Spleen (tissue), 11 donors: ENCODE data around the gene SLC38A10. TPM values are rescaled to one million over a fixed set of nuclear protein-coding genes. Genes with fewer than 3 reads are reported as not detected.

ENCODE experiments used
- DNase-seq: peaks from one replicate; pipeline ENCODE4 v3.0.0-alpha.2; 2020
- H3K27ac ChIP-seq, 8 donors: fragments of 200-600 bp; sonication (generic) in 7 of 8; 1 replicate in 4 of 8; 2 replicates in 4 of 8; pipeline versions ENCODE4 v1.5.0 to v1.8.0; 2016 to 2021; ENCODE audit warnings: inconsistent platforms in 4 of 8, mild to moderate bottlenecking in 4 of 8, moderate library complexity in 1 of 8
- H3K27me3 ChIP-seq, 7 donors: fragments of 200-600 bp; sonication (generic) in 6 of 7; replicated peaks in 1 of 7; 1 replicate in 4 of 7; 2 replicates in 3 of 7; pipeline versions ENCODE4 v1.5.0 to v1.8.0; 2016 to 2021; ENCODE audit warnings: inconsistent platforms in 3 of 7, mild to moderate bottlenecking in 1 of 7
- H3K36me3 ChIP-seq, 6 donors: fragments of 200-600 bp; sonication (generic) in 5 of 6; 1 replicate in 4 of 6; 2 replicates in 2 of 6; pipeline versions ENCODE4 v1.5.0 to v1.8.0; 2016 to 2021; ENCODE audit warnings: inconsistent platforms in 2 of 6
- H3K4me1 ChIP-seq, 6 donors: fragments of 200-600 bp; sonication (generic) in 5 of 6; 1 replicate in 3 of 6; 2 replicates in 3 of 6; pipeline versions ENCODE4 v1.5.0 to v1.8.0; 2016 to 2021; ENCODE audit warnings: inconsistent platforms in 3 of 6
- H3K4me3 ChIP-seq, 8 donors: fragments of 200-600 bp; sonication (generic) in 7 of 8; 1 replicate in 4 of 8; 2 replicates in 4 of 8; pipeline versions ENCODE4 v1.5.0 to v1.8.0; 2016 to 2021; ENCODE audit warnings: inconsistent platforms in 4 of 8, mild to moderate bottlenecking in 4 of 8, moderate library complexity in 2 of 8
- H3K9me3 ChIP-seq, 8 donors: fragments of 200-600 bp; sonication (generic) in 7 of 8; 1 replicate in 4 of 8; 2 replicates in 4 of 8; pipeline versions ENCODE4 v1.5.0 to v1.8.0; 2016 to 2021; ENCODE audit warnings: inconsistent platforms in 4 of 8
- POLR2AphosphoS5 ChIP-seq, 3 donors: sonication (generic); formaldehyde crosslinking; IDR thresholded peaks; one replicate each; pipeline ENCODE4 v1.5.1; 2017; ENCODE audit warnings: antibody characterized with exemption in 3 of 3
- WGBS, 5 donors: extraction: QIAGEN DNeasy Blood & Tissue Kit in 3 of 5; methylation state at CpG; one replicate each; pipeline versions ENCODE4 v1.1.5 to v1.1.7; 2013 to 2018; 5-methylcytosine and 5-hydroxymethylcytosine counted together
- intact Hi-C: fragments of 100-400 bp; cut with DNase I; formaldehyde crosslinking; loops from one replicate; pipeline ENCODE4 v1.15.0; 2023; ENCODE audit warnings: low total_unique reads
- polyA plus RNA-seq, 3 donors: library from polyadenylated mRNA; stranded (reverse); fragments of 200-250 nt; gene quantifications; one replicate each; pipeline ENCODE4 v1.2.1, GENCODE V29; 2013
- total RNA-seq, 7 donors: library from RNA; depleted of rRNA in 3 of 7; stranded (reverse); fragments of >200 nt in 3 of 7; fragmentation: NEBNext Ultra II Directional in 4 of 7; extraction: Animal tissue kit (Norgen Biotek cat#: 25700) in 4 of 7; gene quantifications; one replicate each; pipeline versions ENCODE4 v1.1.0 to v1.2.1, GENCODE V29; 2016 to 2021
- TF ChIP-seq, protein P1 (sequence below), 11 experiments: fragments of 200-600 bp in 7 of 11; fragments of 450-650 bp in 4 of 11; sonication (generic) in 4 of 11; IDR thresholded peaks in 8 of 11; conservative IDR thresholded peaks in 3 of 11; 1 replicate in 7 of 11; 2 replicates in 4 of 11; pipeline versions ENCODE4 v1.4.0 to v1.8.0; 2016 to 2021; ENCODE audit warnings: antibody characterized with exemption in 11 of 11, inconsistent platforms in 4 of 11, mild to moderate bottlenecking in 1 of 11
- donor health status: healthy with polysubstance abuse.
- donor health status: DM: no; HTN: no; CAD: no; lungs with moderate emphysema.
- donor health status: DM: no; HTN: no; CAD: no.
- donor health status: Bipolar disorder and iron deficiency.
- donor health status: healthy.
- donor health status: DM: no; HTN: no; CAD: no.
- donor health status: DM: yes; HTN: yes; CAD: no.

Gene SLC38A10
- total and polyA plus RNA-seq, 10 donors: 54.9 to 112 (median 86.6) TPM

GRCh38 chr17:81196505-81197408, 98.3 kb downstream of the SLC38A10 start:
- TF ChIP-seq POLR2AphosphoS5 (IDR thresholded peaks at IDR 0.05): peak; percentile 29 to 63 (median 52)
- TF ChIP-seq, protein P1, sequence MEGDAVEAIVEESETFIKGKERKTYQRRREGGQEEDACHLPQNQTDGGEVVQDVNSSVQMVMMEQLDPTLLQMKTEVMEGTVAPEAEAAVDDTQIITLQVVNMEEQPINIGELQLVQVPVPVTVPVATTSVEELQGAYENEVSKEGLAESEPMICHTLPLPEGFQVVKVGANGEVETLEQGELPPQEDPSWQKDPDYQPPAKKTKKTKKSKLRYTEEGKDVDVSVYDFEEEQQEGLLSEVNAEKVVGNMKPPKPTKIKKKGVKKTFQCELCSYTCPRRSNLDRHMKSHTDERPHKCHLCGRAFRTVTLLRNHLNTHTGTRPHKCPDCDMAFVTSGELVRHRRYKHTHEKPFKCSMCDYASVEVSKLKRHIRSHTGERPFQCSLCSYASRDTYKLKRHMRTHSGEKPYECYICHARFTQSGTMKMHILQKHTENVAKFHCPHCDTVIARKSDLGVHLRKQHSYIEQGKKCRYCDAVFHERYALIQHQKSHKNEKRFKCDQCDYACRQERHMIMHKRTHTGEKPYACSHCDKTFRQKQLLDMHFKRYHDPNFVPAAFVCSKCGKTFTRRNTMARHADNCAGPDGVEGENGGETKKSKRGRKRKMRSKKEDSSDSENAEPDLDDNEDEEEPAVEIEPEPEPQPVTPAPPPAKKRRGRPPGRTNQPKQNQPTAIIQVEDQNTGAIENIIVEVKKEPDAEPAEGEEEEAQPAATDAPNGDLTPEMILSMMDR (IDR thresholded peaks at IDR 0.05 in 8 of 11, conservative IDR thresholded peaks at IDR 0.05 in 3 of 11): no peak
- Histone ChIP-seq H3K9me3 (no peaks in the 10 kb centered on the region), H3K36me3 (peaks cover 0 to 87% (median 6%) of the 10 kb centered on the region in 6 donors), H3K27ac (peak overlapping the region in 5 of 8 donors; percentile 55 to 63 (median 56)), H3K4me3 (peak overlapping the region in 1 of 8 donors; percentile 19), H3K4me1 (peaks cover 11 to 93% (median 72%) of the 10 kb centered on the region in 6 donors), H3K27me3 (no peaks in the 10 kb centered on the region)
- intact Hi-C loops: loop anchor here (10.0 kb wide), 1 partner anchor 52 kb away; no protein-coding TSS in a partner anchor
- no peak for DNase-seq
- WGBS, 5 donors: 58 to 84% (median 67%) methylated on average over 17 to 45 of the region's 45 CpGs

DNA sequence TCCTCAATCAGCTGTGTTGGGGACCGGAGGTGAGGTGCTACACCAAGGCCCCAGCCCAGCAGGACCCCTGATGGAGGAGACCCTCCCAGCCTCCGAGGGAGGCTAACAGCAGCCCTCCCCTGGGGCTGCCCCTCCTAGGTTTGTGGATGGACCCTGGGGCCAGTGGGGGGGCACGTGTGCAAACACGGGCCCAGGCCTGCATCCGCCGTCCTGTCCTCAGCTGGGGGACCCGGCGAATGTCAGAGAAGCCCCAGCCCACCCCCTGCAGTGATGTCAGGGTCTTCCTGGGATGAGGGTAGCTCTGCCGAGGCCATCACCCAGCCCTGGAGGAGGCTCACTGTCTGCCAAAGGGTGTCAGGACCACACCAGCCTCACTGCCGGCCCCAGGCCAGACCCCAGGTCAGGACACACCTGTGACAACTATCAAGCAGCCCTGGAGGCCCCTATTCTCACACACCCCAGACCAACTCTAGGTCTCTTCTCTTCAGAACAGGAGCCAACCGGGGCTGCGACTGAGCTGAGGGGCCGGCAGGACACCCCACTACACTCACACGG, 99.1 kb downstream of the SLC38A10 start:
- Histone ChIP-seq H3K27ac (peak overlapping the region in 6 of 8 donors; percentile 20 to 63 (median 56)), H3K4me3 (no peak overlapping the region), H3K27me3 (no peaks in the 10 kb centered on the region), H3K36me3 (peaks cover 0 to 95% (median 10%) of the 10 kb centered on the region in 6 donors), H3K4me1 (peaks cover 6 to 88% (median 69%) of the 10 kb centered on the region in 6 donors), H3K9me3 (no peaks in the 10 kb centered on the region)
- intact Hi-C loops: loop anchor here (10.0 kb wide), 1 partner anchor 51 kb away; no protein-coding TSS in a partner anchor
- TF ChIP-seq, protein P1 (IDR thresholded peaks at IDR 0.05 in 8 of 11, conservative IDR thresholded peaks at IDR 0.05 in 3 of 11): no peak
- no peak for TF ChIP-seq POLR2AphosphoS5 (IDR thresholded peaks at IDR 0.05)
- 87 to 91% (median 88%) methylated on average over 10 to 14 of the region's 14 CpGs for WGBS, 5 donors
- no peak for DNase-seq

Other genes starting within 250 kb of the SLC38A10 start
- not detected for gene PVALEF, start 129.8 kb downstream of the SLC38A10 start, total RNA-seq
- gene PVALEF, start 129.8 kb downstream of the SLC38A10 start, polyA plus RNA-seq: not detected
- 10 to 100 TPM; 10.9 to 69.5 (median 23.2) TPM for gene AATK, start 129.1 kb downstream of the SLC38A10 start, total RNA-seq
- gene AATK, start 129.1 kb downstream of the SLC38A10 start, polyA plus RNA-seq: 10 to 100 TPM in 1 of 3 donors, 1 to 10 TPM in 2; 2.5 to 17.4 (median 7.1) TPM
- 10 to 100 TPM in 6 of 7 donors, 1 to 10 TPM in 1; 8.5 to 17.9 (median 12.0) TPM for gene CEP131, start 72.3 kb downstream of the SLC38A10 start, total RNA-seq
- 10 to 100 TPM; 10.3 to 26.7 (median 20.5) TPM for gene CEP131, start 72.3 kb downstream of the SLC38A10 start, polyA plus RNA-seq
- gene TEPSIN, start 56.3 kb downstream of the SLC38A10 start, total RNA-seq: 10 to 100 TPM; 62.3 to 88.8 (median 72.3) TPM
- gene TEPSIN, start 56.3 kb downstream of the SLC38A10 start, polyA plus RNA-seq: 10 to 100 TPM; 36.9 to 76.3 (median 57.9) TPM
- gene NDUFAF8, start 56.0 kb downstream of the SLC38A10 start, total RNA-seq: 10 to 100 TPM; 22.0 to 49.3 (median 34.3) TPM
- 10 to 100 TPM; 54.9 to 57.6 (median 56.7) TPM for gene NDUFAF8, start 56.0 kb downstream of the SLC38A10 start, polyA plus RNA-seq
- 10 to 100 TPM in 6 of 7 donors, 1 to 10 TPM in 1; 8.7 to 20.3 (median 14.9) TPM for gene BAHCC1, start 100.2 kb upstream of the SLC38A10 start, total RNA-seq
- gene BAHCC1, start 100.2 kb upstream of the SLC38A10 start, polyA plus RNA-seq: 10 to 100 TPM in 1 of 3 donors, 1 to 10 TPM in 2; 1.7 to 10.2 (median 2.0) TPM
- 1,000 to 10,000 TPM; 1,726 to 6,270 (median 2,803) TPM for gene ACTG1, start 217.5 kb upstream of the SLC38A10 start, total RNA-seq
- gene ACTG1, start 217.5 kb upstream of the SLC38A10 start, polyA plus RNA-seq: 1,000 to 10,000 TPM; 1,119 to 1,902 (median 1,793) TPM
- gene FSCN2, start 233.1 kb upstream of the SLC38A10 start, total RNA-seq: 1 to 10 TPM; 1.2 to 4.0 (median 2.8) TPM
- gene FSCN2, start 233.1 kb upstream of the SLC38A10 start, polyA plus RNA-seq: 1 to 10 TPM in 1 of 3 donors, under 1 TPM in 2; 0.41 to 2.6 (median 0.76) TPM